ENCODE measurements around the gene ANO9.

Gene ANO9

DNA sequence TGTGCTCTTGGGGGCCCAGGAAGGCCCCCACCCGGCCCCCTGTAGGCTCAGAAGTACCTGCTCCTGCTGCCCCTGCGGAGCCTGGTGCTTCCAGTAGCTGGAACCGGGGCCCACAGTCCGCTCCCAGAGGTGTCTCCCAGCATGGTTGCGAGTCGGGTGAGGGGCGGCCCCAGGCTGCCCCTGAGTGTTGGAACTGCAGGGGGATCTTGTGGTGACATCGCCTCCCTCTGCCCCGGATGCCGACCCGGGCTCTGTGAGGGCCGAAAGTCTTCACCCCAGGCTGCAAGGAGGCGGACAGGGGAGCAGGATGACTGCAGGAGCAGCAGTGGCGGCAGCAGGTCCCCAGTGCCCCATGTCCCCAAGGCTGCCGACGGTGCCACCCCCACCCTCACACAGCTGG lies 57.3 kb downstream of the ANO9 start:
- no peak for DNase-seq (ENCODE audit: low spot score)

DNA sequence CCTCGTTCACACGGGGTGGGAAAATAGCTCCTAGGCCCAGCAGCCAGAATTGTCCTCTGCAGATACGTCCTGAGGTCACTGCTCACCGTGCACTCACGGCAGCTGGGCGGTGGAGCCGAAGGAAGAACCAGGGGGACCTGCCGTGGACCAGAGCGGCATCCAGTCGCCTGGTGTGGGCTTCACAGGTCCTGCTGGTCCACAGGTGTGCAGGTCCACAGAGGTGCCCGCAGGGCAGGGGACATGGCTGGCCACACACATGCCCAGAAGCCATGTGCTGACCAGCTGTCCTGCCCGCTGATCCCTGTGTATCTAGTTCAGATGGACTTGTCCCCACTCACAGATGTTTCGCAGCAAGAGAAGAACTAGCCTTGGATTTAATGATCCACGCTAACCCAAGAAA lies 58.4 kb downstream of the ANO9 start:
- DNase-seq (ENCODE audit: low spot score), result no peak

DNA sequence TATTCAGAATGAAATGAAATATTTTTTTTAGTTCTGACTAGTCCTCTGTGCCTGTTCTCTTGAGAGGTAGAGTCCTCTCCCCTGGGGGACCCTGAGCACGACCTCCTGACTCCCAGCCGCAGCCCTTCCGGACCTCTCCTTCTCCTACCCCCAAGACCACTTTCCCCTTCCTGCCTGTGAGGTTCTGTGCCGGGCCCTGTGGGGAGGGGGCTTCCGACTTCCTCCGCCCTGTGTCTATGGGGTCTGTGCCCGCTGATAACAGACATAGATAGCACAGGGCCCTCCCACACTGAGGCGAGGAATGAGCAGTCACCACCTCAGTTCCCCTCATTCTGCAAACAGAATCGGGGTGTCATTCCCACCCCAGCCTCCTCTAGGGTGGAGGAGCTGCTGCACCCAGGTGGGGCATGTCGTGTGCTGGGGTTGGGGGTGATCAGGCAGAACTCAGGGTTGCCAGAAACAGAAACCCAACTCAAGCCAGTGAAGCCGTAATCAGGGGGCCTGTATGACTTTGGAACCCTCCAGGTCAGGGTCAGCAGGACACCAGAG lies 59.7 kb downstream of the ANO9 start:
- DNase-seq (ENCODE audit: low spot score), result no peak

DNA sequence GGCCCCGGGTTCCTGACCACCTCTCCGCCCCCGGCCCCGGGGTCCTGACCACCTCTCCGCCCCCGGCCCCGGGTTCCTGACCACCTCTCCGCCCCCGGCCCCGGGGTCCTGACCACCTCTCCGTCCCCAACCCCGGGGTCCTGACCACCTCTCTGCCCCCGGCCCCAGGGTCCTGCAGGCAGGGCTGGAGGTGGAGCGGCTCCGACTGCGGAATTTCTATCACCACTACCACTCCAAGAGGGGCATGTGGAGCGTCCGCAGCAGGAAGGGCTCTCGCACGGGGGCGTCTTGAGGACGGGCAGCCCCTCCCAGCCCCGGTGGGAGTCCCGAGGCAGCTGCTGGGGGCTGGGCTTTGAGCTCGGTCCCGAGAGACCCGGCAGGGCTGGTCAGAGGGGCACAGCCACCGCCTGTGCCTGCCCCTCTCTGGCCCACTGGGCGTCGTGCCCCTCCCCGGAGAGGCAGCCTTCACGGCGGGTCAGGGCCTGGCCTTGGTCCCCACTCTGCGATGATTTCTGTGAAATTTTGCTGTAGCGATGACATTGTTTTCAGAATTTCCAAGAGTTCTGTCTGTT lies 60.2 kb downstream of the ANO9 start:
- DNase-seq (ENCODE audit: low spot score), result no peak

DNA sequence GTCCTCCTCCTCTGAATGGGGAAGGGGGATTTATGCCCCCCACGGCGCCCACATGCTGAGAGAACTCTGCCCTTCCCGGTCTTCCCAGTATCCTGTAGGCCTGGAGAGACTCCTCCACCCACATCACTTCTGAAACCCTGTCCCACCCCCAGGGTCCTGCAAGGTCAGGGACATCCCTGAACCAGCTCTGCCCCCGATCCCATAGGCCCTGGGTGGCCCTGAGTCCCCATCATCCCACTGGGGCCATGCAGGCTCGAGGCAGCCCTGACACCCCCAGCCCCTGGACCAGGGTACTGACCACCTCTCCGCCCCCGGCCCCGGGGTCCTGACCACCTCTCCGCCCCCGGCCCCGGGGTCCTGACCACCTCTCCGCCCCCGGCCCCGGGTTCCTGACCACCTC lies 60.8 kb downstream of the ANO9 start:
- DNase-seq (ENCODE audit: low spot score), result no peak

DNA sequence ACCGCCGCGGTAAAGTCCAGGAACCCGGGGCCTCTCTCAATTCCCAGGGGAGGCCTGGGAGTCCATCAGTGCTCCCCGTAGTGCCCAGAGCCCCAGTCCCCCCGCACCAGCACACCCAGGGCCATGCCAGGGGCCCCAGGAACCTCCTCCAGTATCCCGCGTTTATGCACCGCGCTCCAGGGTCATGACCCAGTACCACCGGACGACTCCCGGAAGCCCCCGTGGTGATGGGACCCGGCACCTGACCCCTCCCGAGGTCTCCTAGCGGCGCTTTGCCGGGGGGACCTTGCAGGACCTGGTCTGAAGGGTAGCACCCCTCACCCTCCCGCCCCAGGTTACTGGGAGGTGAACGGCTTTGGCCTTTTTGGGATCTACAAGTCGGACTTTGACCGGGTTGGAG lies 61.3 kb downstream of the ANO9 start:
- DNase-seq (ENCODE audit: low spot score), result no peak

DNA sequence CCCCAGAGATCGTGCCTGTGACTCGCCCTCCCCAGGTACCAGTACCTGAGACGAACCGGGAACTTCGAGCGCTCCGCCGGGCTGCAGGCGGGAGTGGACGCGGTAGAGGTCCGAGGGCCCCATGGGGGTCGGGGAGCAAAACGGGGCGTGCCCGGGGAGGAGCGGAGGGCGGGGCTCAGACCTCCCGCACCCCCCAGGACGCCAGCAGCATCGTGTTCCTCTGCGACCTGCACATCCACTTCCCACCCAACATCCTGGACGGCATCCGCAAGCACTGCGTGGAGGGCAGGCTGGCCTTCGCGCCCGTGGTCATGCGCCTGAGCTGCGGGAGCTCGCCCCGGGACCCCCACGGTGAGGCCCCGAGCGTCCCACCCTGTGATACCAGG lies 61.7 kb downstream of the ANO9 start:
- no peak for DNase-seq (ENCODE audit: low spot score)

DNA sequence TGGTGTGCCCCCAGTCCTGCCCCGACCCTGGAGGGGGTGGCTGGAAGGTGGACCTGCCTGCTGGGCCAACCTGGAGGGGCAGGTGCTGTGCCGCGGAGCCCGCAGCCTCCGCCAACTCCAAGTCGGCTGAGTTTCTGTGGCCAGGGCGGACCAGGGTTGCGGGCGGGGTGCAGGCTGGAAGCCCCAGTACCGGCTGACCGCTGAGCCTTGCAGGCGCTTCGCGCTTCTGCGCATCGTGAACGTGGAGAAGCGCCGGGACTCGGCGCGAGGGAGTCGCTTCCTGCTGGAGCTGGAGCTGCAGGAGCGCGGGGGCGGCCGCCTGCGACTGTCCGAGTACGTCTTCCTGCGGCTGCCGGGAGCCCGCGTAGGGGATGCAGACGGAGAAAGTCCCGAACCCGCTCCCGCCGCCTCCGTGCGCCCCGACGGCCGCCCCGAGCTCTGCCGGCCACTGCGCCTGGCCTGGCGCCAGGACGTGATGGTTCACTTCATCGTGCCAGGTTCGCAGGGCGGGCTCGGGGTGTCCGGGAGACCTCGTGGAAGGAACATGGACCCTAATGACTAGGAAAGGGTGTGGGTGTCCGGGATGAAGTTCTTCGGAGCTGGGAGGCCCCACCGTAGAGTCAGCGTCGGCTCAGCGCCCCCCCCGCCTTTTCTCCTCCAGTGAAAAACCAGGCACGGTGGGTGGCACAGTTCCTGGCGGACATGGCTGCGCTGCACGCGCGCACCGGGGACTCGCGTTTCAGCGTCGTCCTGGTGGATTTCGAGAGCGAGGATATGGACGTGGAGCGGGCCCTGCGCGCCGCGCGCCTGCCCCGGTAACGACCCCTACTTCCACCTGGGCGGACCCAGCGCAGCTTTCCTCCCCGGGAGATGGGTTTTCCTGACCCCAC lies 62.4 kb downstream of the ANO9 start:
- DNase-seq (ENCODE audit: low spot score), result no peak

DNA sequence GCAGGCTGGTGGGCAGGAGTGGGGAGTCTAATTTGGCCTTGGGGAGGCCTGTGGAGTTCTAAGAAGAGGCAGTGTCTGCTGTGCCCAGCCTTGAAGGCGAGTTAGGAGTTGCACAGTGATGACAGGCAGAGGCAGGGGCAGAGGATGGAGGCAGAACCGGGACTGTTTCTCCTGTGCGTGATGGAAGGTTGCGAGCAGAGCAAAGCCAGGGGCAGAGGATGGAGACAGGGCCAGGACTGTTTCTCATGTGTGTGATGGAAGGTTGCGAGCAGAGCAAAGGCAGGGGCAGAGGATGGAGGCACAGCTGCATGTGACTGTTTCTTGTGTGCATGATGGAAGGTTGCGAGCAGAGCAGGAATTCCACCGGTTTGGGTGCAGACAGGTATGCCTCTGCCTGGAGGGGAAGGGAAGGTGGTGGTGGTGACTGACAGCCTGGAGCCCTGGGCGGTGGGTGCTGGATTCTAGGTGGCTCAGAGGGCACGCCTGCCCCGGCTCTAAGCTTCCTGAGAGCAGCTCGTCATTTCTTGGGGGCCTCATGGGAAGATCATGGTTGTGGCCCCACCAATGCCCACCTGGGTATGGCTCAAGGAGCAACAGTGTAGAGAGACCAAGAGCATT lies 63.8 kb downstream of the ANO9 start:
- no peak for DNase-seq (ENCODE audit: low spot score)

DNA sequence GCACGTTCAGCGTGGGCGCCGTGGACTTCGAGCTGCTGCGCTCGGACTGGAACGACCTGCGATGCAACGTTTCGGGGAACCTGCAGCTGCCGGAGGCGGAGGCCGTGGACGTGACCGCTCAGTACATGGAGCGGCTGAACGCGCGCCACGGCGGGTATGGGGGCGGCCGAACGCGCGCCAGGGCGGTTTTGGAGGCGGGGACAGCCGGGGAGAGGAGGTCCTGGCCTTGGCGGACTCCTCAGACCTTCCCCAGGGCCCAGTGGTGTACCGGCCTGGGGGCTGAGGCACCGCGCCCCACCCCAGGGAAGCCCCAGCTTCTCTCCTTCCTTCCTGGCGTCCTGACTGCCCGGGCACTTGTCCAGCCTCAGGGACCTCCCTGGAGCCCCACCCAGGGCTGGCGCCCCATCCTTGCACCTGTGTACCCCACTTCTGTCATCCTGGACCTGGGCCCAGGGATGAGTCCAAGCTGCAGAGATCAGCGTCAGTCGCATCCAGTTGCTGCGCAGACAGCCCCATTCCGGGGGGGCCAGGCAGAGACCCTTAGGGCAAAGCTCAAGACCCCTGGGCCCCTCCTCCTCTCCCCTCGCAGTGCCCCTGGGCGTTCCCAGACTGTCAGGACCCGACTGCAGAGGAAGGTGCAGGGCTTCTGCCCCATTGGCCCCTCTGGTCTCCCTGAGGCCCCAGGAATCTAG lies 64.5 kb downstream of the ANO9 start:
- no peak for DNase-seq (ENCODE audit: low spot score)

DNA sequence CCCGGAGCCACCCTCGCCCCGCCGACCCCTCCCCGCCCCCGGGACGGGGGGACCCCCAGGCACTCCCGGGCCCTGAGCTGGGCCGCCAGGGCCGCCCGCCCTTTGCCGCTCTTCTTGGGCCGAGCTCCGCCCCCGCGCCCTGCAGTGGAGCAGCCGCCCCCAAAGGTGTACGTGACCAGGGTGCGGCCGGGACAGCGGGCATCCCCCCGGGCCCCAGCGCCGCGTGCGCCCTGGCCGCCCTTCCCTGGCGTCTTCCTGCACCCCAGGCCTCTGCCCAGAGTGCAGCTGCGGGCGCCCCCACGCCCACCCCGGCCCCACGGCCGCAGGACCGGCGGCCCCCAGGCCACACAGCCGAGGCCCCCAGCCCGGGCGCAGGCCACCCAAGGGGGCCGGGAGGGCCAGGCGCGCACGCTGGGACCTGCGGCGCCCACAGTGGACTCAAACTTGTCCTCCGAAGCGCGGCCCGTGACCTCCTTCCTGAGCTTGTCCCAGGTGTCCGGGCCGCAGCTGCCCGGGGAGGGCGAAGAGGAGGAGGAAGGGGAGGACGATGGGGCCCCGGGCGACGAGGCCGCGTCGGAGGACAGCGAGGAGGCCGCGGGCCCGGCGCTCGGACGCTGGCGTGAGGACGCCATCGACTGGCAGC lies 65.2 kb downstream of the ANO9 start:
- no peak for DNase-seq (ENCODE audit: low spot score)

DNA sequence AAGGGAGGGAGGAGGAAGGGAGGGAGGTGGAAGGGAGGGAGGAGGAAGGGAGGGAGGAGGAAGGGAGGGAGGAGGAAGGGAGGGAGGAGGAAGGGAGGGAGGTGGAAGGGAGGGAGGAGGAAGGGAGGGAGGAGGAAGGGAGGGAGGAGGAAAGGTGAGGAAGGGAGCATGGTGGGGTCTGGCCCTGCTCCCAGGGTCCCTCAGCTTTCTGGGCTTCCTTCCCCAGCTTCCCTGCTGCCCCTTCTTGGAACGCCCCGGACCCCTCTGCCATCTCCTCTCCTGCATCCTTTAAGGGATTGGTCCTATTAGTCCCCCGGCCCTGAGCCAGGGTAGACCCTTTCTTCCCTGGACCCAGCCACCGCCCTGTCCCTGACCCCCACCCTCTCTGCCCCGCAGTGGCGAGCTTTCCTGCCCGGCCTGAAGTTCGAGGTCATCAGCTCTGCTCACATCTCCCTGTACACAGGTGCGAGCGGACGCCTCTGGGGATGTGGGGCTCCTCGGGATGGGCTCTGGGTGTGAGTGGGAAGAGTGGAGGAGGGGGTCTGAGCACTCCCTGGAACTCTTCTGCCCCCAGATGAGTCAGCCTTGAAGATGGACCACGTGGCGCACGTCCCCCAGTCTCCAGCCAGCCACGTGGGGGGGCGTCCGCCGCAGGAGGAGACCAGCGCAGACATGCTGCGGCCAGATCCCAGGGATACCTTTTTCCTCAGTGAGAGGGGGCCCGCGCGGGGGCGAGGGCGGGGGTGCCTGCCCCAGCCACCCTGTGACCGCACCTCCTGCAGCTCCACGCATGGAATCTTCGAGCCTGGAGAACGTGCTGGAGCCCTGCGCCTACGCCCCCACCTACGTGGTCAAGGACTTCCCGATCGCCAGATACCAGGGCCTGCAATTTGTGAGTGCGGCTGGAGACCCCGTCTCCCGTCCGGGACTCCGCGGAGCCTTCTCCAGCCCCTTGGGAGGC lies 66.5 kb downstream of the ANO9 start:
- DNase-seq (ENCODE audit: low spot score), result no peak

DNA sequence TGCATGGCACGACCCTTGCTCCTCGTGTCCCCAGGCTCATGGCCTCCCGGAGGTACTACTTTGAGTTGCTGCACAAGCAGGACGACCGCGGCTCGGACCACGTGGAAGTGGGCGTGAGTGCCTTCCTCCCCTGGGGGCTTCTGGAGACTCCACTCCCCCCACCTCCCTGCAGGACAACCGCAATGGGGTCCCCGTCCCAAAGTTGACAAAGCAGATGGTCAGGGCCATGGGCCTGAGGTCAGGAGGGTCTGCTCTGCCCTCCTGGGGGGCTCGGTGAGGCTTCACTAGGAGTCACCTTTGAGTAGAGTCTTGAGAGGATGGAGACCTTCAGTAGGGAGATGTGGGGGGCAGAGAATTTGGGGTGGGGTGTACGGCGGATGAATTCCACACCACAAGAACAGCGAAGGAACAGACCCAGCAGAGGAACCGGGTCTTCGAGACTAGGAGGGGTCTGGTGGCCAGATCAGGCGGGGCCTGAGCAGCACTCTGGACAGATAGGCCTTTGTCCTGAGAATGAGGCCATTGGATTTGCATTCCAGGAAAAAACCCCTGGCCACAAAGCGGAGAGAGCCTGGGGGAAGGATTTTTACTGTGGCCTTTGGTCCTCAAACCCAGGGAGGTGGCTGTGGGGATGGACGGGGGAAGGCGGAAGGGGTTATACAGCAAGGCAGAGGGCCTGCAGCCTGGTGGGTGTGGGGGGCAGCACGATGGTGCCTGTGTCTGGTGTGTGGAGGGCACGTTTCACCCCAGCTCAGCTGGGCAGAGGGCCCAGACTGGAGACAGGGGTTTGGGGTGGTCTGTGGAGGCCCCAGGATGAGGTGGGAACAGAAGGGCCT lies 67.9 kb downstream of the ANO9 start:
- DNase-seq (ENCODE audit: low spot score), result no peak

DNA sequence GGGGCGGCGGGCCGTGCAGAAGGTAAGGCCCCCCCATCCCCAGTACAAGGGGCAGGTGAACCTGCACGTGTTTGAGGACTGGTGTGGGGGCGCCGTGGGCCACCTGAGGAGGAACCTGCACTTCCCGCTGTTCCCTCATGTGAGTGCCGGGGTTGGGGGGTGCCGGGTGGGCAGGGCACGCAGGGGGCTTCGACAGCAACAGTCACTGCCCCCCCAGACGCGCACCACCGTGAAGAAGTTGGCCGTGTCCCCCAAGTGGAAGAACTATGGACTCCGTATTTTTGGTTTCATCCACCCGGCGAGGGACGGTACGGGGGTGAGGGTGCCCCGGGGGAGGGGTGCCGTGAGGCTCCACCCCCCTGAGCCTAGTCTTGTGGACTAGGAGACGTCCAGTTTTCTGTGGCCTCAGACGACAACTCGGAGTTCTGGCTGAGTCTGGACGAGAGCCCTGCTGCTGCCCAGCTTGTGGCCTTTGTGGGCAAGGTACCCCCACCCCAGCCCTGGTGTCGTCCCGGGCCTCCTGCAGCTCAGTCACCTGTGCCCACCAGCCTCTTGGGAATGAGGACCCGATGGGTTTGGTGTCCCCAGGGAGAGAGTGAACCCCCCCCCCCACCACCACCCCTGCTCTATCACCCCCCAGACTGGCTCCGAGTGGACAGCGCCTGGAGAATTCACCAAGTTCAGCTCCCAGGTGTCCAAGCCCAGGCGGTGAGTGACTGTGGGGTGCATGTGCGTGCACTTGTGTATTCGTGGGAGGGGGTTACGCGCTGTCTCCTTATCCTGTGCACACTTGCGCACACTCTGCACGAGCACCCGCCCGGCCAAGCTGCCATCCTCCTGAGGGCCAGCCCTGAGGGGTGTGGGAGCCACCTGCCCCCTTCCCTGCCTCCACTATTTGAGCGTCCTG lies 68.7 kb downstream of the ANO9 start:
- DNase-seq (ENCODE audit: low spot score), result no peak

DNA sequence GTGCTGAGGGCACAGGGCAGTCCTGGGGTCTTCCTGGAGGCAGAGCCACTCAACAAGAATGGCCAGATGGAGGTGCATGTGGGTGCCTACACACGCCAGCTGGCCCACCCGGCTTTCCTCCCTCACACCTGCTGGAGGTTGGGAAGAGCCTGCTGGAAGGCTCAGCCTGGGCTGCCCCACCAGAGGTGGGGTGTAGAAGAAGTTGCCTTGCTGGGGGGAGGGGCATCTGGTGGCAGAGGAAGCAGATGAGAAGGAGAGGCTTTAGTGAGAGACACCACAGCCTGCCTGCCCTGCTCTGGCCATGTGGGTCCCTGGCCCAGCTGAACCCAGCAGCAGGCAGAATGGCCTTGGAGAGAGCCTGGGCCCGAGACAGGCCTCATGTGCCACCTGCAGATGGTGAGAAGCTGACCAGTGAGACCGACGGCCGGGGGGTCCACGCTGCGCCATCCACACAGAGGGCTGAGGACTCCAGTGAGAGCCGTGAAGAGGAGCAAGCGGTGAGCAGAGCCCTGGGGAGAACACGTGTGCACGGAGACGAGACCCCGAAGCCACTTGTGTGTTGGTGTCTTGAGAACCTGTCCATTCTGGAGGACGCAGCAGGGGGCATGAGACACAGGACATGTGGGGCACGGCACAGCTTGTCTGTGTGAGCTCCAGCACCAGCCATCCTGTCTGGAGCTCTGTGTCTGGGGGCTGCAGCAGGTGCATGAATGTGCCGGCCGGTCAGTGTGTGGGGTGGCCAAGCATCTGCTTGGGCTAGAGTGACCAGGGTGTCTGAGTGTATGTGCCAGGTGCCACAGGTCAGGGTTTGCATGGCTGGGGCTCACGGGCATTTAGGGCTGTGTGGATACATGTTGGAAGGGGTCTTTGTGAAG lies 69.9 kb downstream of the ANO9 start:
- no peak for DNase-seq (ENCODE audit: low spot score)

DNA sequence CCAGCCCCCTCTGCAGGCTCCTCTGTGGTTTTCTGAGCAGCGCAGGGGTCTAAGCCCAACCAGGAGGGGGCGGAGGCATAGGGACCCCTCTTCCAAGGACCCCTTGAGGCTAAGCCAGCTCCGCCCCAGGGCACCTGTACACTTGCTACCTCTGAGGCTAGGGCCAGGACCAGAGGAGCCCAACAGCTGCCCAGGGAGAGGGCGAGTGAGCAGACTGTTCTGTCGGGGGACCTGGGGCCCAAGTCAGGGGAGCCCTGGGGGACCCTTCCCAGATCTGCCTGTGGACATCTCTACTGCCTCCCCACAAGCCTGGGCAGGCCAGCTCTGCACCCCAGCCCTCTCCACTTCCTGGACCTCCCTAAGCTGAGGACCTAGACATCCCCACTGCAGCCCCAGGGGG lies 70.8 kb downstream of the ANO9 start:
- no peak for DNase-seq (ENCODE audit: low spot score)

DNA sequence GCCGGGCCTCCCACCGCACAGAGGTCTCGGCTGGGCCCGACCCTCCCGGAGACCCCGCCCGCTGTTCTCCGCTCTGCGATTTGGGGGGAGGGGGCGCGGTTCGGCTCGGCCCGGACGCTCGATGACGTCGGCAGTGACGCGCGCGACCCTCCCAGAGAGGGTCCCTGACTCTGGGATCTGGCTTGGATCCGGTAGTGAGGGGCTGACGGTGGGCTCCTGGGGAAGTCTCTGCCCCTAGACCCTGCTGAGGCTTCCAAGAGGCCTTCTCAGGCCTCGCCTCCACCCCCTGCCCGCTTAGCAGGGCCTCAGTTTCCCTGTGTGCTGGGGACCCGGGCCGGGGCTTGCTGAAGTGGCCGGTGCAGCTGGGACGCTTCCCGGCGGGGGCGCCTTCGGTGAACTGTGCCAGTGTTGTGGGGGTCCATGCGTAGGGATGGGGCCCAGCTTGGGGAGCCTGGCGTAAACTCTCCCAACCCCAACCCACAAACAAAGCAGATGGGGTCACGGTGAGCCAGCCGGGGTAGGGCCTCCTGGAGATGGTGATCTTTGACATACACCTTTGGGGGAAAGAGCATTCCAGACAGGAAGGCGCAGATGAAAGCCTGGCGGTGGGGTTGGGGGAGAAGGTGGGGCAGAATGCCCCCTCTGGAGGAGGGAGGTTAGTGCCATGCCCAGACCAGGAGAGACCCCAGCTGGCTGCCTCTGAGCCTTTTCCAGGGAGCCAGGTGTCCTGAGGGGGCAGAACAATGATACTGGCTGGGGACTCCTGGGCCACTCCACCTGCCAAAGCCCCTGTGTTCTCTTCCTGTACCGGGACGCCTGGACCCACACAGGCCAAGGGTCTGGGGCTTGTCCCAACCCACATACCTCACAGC lies 71.5 kb downstream of the ANO9 start:
- no peak for DNase-seq (ENCODE audit: low spot score)
